ENCODE results near the gene PLCB2.

GRCh38 chr15:40320931-40321371 lies 13.2 kb upstream of the PLCB2 start:
- TF ChIP-seq CTCF (IDR thresholded peaks at IDR 0.05; ENCODE audit: insufficient read depth, low read depth, low read length) (peak; percentile 96), EZH2 (IDR thresholded peaks at IDR 0.05; ENCODE audit: insufficient read depth, low read length) (no peak)

Measured in astrocyte (in vitro differentiated cells and primary cell).